H1 (cell line): ENCODE results near the gene DRD1. TPM values are rescaled to one million over a fixed set of nuclear protein-coding genes. Genes with fewer than 3 reads are reported as not detected.

Experiments
- KDM1A ChIP-seq: fragments of 200-600, 300-600 bp; sonication (generic); IDR thresholded peaks from 2 replicates; pipeline ENCODE4 v1.7.1; 2016; ENCODE audit warnings: mild to moderate bottlenecking, low read length, borderline replicate concordance
- SUZ12 ChIP-seq: fragments of 200-600 bp; sonication (generic); IDR thresholded peaks from 2 replicates; pipeline ENCODE4 v1.6.1; 2012; ENCODE audit warnings: mild to moderate bottlenecking, inconsistent platforms, low read length, moderate library complexity, mixed read lengths
- polyA plus RNA-seq, 7 experiments: library from polyadenylated mRNA; depleted of rRNA in 3 of 7; stranded (reverse) in 5 of 7; unstranded in 2 of 7; fragments of >200 nt in 5 of 7; fragments of 200-250 nt in 2 of 7; gene quantifications; 1 replicate in 5 of 7; 2 replicates in 1 of 7; 4 replicates in 1 of 7; pipeline versions ENCODE4 v1.2.1 to v1.2.3, GENCODE V29; 2011 to 2013; ENCODE audit warnings: missing spikeins in 2 of 7, mixed read lengths in 2 of 7
- total RNA-seq: library from RNA; stranded (reverse); fragmentation: NEBNext Ultra II Directional; extraction: Animal tissue kit (Norgen Biotek cat#: 25700); gene quantifications from 2 replicates; pipeline ENCODE4 v1.2.1, GENCODE V29; 2021
- TF ChIP-seq, protein P1 (sequence below): fragments of 300-600 bp; sonication (generic); IDR thresholded peaks from 2 replicates; pipeline ENCODE4 v1.7.1; 2012; ENCODE audit warnings: low read length, moderate library complexity, mild to moderate bottlenecking, inconsistent platforms; ENCODE audit not compliant: insufficient replicate concordance
- TF ChIP-seq, protein P2 (sequence below): IDR thresholded peaks from 2 replicates; pipeline ENCODE4 v1.6.1; 2011; ENCODE audit warnings: low read length, improper control_type of control experiment

DRD1 gene
- total and polyA plus RNA-seq, 2 of the 8 experiments (the other 6 are each of a cell fraction or from before 2014, with no cell fraction given): 0.03 to 0.19 TPM

DNA sequence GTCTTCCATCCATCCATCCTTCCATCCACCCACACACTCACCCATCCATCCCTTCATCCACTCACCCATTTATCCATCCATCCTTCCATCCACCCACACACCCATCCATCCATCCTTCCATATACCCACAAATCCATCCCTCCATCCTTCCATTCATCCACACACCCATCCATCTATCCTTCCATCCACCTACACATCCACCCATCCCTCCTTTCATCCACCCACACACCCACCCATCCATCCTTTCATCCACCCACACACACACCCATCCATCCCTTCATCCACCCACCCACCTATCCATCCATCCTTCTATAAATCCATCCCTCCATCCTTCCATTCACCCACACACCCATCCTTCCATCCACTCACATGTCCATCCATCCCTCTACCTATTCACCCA lies 23.6 kb downstream of the DRD1 start (continued):
- TF ChIP-seq, protein P1, sequence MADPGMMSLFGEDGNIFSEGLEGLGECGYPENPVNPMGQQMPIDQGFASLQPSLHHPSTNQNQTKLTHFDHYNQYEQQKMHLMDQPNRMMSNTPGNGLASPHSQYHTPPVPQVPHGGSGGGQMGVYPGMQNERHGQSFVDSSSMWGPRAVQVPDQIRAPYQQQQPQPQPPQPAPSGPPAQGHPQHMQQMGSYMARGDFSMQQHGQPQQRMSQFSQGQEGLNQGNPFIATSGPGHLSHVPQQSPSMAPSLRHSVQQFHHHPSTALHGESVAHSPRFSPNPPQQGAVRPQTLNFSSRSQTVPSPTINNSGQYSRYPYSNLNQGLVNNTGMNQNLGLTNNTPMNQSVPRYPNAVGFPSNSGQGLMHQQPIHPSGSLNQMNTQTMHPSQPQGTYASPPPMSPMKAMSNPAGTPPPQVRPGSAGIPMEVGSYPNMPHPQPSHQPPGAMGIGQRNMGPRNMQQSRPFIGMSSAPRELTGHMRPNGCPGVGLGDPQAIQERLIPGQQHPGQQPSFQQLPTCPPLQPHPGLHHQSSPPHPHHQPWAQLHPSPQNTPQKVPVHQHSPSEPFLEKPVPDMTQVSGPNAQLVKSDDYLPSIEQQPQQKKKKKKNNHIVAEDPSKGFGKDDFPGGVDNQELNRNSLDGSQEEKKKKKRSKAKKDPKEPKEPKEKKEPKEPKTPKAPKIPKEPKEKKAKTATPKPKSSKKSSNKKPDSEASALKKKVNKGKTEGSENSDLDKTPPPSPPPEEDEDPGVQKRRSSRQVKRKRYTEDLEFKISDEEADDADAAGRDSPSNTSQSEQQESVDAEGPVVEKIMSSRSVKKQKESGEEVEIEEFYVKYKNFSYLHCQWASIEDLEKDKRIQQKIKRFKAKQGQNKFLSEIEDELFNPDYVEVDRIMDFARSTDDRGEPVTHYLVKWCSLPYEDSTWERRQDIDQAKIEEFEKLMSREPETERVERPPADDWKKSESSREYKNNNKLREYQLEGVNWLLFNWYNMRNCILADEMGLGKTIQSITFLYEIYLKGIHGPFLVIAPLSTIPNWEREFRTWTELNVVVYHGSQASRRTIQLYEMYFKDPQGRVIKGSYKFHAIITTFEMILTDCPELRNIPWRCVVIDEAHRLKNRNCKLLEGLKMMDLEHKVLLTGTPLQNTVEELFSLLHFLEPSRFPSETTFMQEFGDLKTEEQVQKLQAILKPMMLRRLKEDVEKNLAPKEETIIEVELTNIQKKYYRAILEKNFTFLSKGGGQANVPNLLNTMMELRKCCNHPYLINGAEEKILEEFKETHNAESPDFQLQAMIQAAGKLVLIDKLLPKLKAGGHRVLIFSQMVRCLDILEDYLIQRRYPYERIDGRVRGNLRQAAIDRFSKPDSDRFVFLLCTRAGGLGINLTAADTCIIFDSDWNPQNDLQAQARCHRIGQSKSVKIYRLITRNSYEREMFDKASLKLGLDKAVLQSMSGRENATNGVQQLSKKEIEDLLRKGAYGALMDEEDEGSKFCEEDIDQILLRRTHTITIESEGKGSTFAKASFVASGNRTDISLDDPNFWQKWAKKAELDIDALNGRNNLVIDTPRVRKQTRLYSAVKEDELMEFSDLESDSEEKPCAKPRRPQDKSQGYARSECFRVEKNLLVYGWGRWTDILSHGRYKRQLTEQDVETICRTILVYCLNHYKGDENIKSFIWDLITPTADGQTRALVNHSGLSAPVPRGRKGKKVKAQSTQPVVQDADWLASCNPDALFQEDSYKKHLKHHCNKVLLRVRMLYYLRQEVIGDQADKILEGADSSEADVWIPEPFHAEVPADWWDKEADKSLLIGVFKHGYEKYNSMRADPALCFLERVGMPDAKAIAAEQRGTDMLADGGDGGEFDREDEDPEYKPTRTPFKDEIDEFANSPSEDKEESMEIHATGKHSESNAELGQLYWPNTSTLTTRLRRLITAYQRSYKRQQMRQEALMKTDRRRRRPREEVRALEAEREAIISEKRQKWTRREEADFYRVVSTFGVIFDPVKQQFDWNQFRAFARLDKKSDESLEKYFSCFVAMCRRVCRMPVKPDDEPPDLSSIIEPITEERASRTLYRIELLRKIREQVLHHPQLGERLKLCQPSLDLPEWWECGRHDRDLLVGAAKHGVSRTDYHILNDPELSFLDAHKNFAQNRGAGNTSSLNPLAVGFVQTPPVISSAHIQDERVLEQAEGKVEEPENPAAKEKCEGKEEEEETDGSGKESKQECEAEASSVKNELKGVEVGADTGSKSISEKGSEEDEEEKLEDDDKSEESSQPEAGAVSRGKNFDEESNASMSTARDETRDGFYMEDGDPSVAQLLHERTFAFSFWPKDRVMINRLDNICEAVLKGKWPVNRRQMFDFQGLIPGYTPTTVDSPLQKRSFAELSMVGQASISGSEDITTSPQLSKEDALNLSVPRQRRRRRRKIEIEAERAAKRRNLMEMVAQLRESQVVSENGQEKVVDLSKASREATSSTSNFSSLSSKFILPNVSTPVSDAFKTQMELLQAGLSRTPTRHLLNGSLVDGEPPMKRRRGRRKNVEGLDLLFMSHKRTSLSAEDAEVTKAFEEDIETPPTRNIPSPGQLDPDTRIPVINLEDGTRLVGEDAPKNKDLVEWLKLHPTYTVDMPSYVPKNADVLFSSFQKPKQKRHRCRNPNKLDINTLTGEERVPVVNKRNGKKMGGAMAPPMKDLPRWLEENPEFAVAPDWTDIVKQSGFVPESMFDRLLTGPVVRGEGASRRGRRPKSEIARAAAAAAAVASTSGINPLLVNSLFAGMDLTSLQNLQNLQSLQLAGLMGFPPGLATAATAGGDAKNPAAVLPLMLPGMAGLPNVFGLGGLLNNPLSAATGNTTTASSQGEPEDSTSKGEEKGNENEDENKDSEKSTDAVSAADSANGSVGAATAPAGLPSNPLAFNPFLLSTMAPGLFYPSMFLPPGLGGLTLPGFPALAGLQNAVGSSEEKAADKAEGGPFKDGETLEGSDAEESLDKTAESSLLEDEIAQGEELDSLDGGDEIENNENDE: no peak
- TF ChIP-seq KDM1A: no peak
- TF ChIP-seq, protein P2, sequence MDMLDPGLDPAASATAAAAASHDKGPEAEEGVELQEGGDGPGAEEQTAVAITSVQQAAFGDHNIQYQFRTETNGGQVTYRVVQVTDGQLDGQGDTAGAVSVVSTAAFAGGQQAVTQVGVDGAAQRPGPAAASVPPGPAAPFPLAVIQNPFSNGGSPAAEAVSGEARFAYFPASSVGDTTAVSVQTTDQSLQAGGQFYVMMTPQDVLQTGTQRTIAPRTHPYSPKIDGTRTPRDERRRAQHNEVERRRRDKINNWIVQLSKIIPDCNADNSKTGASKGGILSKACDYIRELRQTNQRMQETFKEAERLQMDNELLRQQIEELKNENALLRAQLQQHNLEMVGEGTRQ: no peak
- no peak for TF ChIP-seq SUZ12
